ENCODE results near the gene MSL1. TPM values are rescaled to one million over a fixed set of nuclear protein-coding genes. Genes with fewer than 3 reads are reported as not detected.

Gene MSL1
- total and polyA plus RNA-seq, 2 of the 4 experiments (the other 2 are of a cell fraction): 28.3 to 48.4 TPM

GRCh38 chr17:40087049-40087794, 34.5 kb upstream of the MSL1 start:
- Histone ChIP-seq H3K4me3 (ENCODE audit: insufficient read depth, low read depth, low read length) (no peak overlapping the region), H3K27me3 (ENCODE audit: control insufficient read depth, insufficient read depth, low read length) (no peaks in the 10 kb centered on the region), H3K4ac (ENCODE audit: low read depth, low read length) (no peak overlapping the region), H2AK5ac (ENCODE audit: low read depth, low read length) (peak overlapping the region; percentile 57; the same call in 1 of the 2 replicates), H2BK20ac (ENCODE audit: low read depth, low read length) (no peak overlapping the region), H3K27ac (ENCODE audit: insufficient read depth, low read length) (no peak overlapping the region), H2BK5ac (ENCODE audit: low read depth, low read length, poor library complexity, severe bottlenecking) (peak overlapping the region; percentile 88), H3K9me1 (ENCODE audit: insufficient read depth, low read length) (no peaks in the 10 kb centered on the region), H3K9ac (ENCODE audit: low read depth, low read length) (no peak overlapping the region), H3K14ac (replicated peaks; ENCODE audit: low read depth, low read length) (no peak overlapping the region), H2BK15ac (ENCODE audit: low read depth, low read length) (no peak overlapping the region), H4K5ac (ENCODE audit: low read depth, low read length) (no peak overlapping the region), H4K8ac (ENCODE audit: low read depth in 2 of 2, low read length in 2 of 2) (no peak overlapping the region), H3K9me3 (ENCODE audit: control insufficient read depth, insufficient read depth, low read length) (no peaks in the 10 kb centered on the region), H4K20me1 (ENCODE audit: insufficient read depth, low read length) (peaks cover 3% of the 10 kb centered on the region; the same call in 1 of the 2 replicates), H3K56ac (ENCODE audit: extremely low read depth, insufficient read depth, low read length) (no peak overlapping the region), H3K36me3 (ENCODE audit: control insufficient read depth, insufficient read depth, low read length) (peaks cover 61% of the 10 kb centered on the region), H2AK9ac (replicated peaks; ENCODE audit: low read depth, low read length, poor library complexity) (no peak overlapping the region), H3K4me2 (ENCODE audit: low read depth, low read length) (no peak overlapping the region), H2AFZ (replicated peaks; ENCODE audit: low read length, poor library complexity) (no peak overlapping the region), H3K18ac (ENCODE audit: low read depth, low read length) (no peak overlapping the region), H3K4me1 (ENCODE audit: control insufficient read depth, insufficient read depth, low read length) (peaks cover 5% of the 10 kb centered on the region; the same call in 1 of the 2 replicates), H4K91ac (ENCODE audit: insufficient read depth, low read depth, low read length) (no peak overlapping the region), H3K23ac (ENCODE audit: low read depth, low read length) (no peak overlapping the region), H3K79me1 (ENCODE audit: low read depth in 1 of 2, low read length in 2 of 2) (no peaks in the 10 kb centered on the region; a peak in 1 of 4 replicates), H2BK120ac (ENCODE audit: low read depth, low read length) (no peak overlapping the region)
- intact Hi-C loops (cut with micrococcal nuclease): loop anchor here (2.0 kb wide), 1 partner anchor 24 kb away; the partner anchor contains the start of gene THRA
- ChIA-PET POLR2A (ENCODE audit: unreplicated experiment) (no interaction called here), CTCF (interaction anchor here (0.7 to 1.6 kb wide), 8 partner anchors 11 to 72 kb away, joined by 3 to 12 read pairs (median 3); partner anchors contain the start of genes CSF3 and THRA)
- ATAC-seq (ENCODE audit: low read depth) (no peak), DNase-seq (no peak)
- no TSS peak for BruUV-seq (replicated peaks)
- dilution Hi-C loops (cut with HindIII; ENCODE audit: low sequenced_read_pairs, unreplicated experiment): no loop called here
- in situ Hi-C loops (cut with MboI; ENCODE audit: low sequenced_read_pairs): no loop called here
- WGBS, 2 experiments (ENCODE audit: extremely low coverage in 2 of 2, insufficient read length in 1 of 2): 87% methylated on average over 4 of the region's 6 CpGs; no CpG with 5 or more reads in 1 of the 2 experiments
- TF ChIP-seq ELK1 (IDR thresholded peaks at IDR 0.05; ENCODE audit: borderline replicate concordance, low read depth, low read length): no peak
- TF ChIP-seq MXI1 (IDR thresholded peaks at IDR 0.05; ENCODE audit: borderline replicate concordance, low read depth, low read length): no peak
- no peak for TF ChIP-seq RAD21 (IDR thresholded peaks at IDR 0.05; ENCODE audit: low read length)
- TF ChIP-seq POLR2A (IDR thresholded peaks at IDR 0.05; ENCODE audit: low read depth, low read length): no peak
- no peak for TF ChIP-seq MAZ (IDR thresholded peaks at IDR 0.05; ENCODE audit: borderline replicate concordance, low read depth, low read length)
- TF ChIP-seq CEBPB (IDR thresholded peaks at IDR 0.05; ENCODE audit: low read depth, low read length): no peak
- no peak for TF ChIP-seq USF2 (IDR thresholded peaks at IDR 0.05; ENCODE audit: low read depth, low read length)
- TF ChIP-seq CHD1 (IDR thresholded peaks at IDR 0.05; ENCODE audit: low read depth, low read length): no peak
- TF ChIP-seq, protein P1, sequence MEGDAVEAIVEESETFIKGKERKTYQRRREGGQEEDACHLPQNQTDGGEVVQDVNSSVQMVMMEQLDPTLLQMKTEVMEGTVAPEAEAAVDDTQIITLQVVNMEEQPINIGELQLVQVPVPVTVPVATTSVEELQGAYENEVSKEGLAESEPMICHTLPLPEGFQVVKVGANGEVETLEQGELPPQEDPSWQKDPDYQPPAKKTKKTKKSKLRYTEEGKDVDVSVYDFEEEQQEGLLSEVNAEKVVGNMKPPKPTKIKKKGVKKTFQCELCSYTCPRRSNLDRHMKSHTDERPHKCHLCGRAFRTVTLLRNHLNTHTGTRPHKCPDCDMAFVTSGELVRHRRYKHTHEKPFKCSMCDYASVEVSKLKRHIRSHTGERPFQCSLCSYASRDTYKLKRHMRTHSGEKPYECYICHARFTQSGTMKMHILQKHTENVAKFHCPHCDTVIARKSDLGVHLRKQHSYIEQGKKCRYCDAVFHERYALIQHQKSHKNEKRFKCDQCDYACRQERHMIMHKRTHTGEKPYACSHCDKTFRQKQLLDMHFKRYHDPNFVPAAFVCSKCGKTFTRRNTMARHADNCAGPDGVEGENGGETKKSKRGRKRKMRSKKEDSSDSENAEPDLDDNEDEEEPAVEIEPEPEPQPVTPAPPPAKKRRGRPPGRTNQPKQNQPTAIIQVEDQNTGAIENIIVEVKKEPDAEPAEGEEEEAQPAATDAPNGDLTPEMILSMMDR (conservative IDR thresholded peaks at IDR 0.05; ENCODE audit: low read depth, low read length): no peak
- TF ChIP-seq MAFK (IDR thresholded peaks at IDR 0.05; ENCODE audit: low read depth, low read length): no peak
- TF ChIP-seq FOS (IDR thresholded peaks at IDR 0.05; ENCODE audit: low read depth, low read length): no peak
- TF ChIP-seq RFX5 (IDR thresholded peaks at IDR 0.05; ENCODE audit: low read depth, low read length): no peak
- no peak for TF ChIP-seq RCOR1 (IDR thresholded peaks at IDR 0.05; ENCODE audit: insufficient replicate concordance, low read length)
- no peak for TF ChIP-seq BHLHE40 (IDR thresholded peaks at IDR 0.05; ENCODE audit: low read depth, low read length)
- TF ChIP-seq NFE2L2 (IDR thresholded peaks at IDR 0.05; ENCODE audit: low read depth, low read length): no peak
